K562 (cell line): Measurements from ENCODE around the gene MACROD2. TPM values are rescaled to one million over a fixed set of nuclear protein-coding genes. Genes with fewer than 3 reads are reported as not detected.

ENCODE experiments used
- ATAC-seq: fragments of 200-7000 bp; cut with Tn5 transposase; 3 replicates; pipeline ENCODE4 v1.9.1; 2020; ENCODE audit warnings: moderate library complexity
- BruUV-seq: library from RNA; stranded (reverse); fragments of 400-500 nt; replicated peaks from 2 replicates; lab custom pipeline; 2021; lab: Mats Ljungman, UMichigan
- CTCF ChIA-PET: fragments of 300-600 bp; formaldehyde crosslinking; extraction: SDS; loops from one replicate; lab custom pipeline; 2021; ENCODE audit warnings: low intra/inter-chr PET ratio; lab: Yijun Ruan, JAX
- POLR2A ChIA-PET: fragments of 300-600, 350-650 bp; sonication (Branson Sonifier 250); formaldehyde crosslinking; extraction: SDS; loops from one replicate; lab custom pipeline; 2021; ENCODE audit warnings: antibody characterized with exemption, inconsistent platforms; lab: Yijun Ruan, JAX
- DNase-seq, 4 experiments: peaks; one replicate each; pipeline versions ENCODE4 v3.0.0 to v3.0.0-alpha.2; 2011 to 2018; ENCODE audit warnings: low spot score in 3 of 4, mixed read lengths in 3 of 4; ENCODE audit errors: extremely low read depth in 1 of 4
- FAIRE-seq: peaks from 2 replicates; lab custom pipeline; 2011; peaks lifted over from hg19 to GRCh38; lab: Jason Lieb, UNC
- H2AFZ ChIP-seq: 2 replicates; pipeline ENCODE4 v1.6.0; 2011; ENCODE audit warnings: low read depth, low read length, control low read depth, inconsistent platforms
- H3K27ac ChIP-seq: fragments of 200-600 bp; 3 replicates; pipeline ENCODE4 v1.8.0; 2011; ENCODE audit warnings: low read depth, mild to moderate bottlenecking, control low read depth, inconsistent platforms, low read length, moderate library complexity, mixed read lengths; ENCODE audit errors: extremely low read depth
- H3K27me3 ChIP-seq, 2 experiments: fragments of 300-600 bp in 1 of 2; 2 replicates in 1 of 2; 3 replicates in 1 of 2; pipeline versions ENCODE4 v1.6.0 to v1.8.0; 2011; ENCODE audit warnings: inconsistent platforms in 2 of 2, low read length in 2 of 2, mild to moderate bottlenecking in 1 of 2, mixed read lengths in 1 of 2, moderate library complexity in 1 of 2; ENCODE audit not compliant: control insufficient read depth in 2 of 2, insufficient read depth in 2 of 2
- H3K36me3 ChIP-seq: fragments of 300-600 bp; 3 replicates; pipeline ENCODE4 v1.8.0; 2011; ENCODE audit warnings: mild to moderate bottlenecking, low read length, inconsistent platforms; ENCODE audit not compliant: control insufficient read depth, insufficient read depth
- H3K4me1 ChIP-seq, 2 experiments: fragments of 200-600 bp in 1 of 2; replicated peaks in 1 of 2; 2 replicates in 1 of 2; 3 replicates in 1 of 2; pipeline versions ENCODE4 v1.5.1 to v1.8.0; 2011; ENCODE audit warnings: inconsistent platforms in 2 of 2, low read length in 2 of 2, mild to moderate bottlenecking in 1 of 2, mixed read lengths in 1 of 2, moderate library complexity in 1 of 2; ENCODE audit not compliant: control insufficient read depth in 2 of 2, insufficient read depth in 2 of 2
- H3K4me2 ChIP-seq: 2 replicates; pipeline ENCODE4 v1.6.1; 2011; ENCODE audit warnings: low read length, control low read depth, inconsistent platforms, mixed read lengths; ENCODE audit not compliant: insufficient read depth
- H3K4me3 ChIP-seq: fragments of 200-600 bp; sonication (generic), shearing (Covaris generic); 2 replicates; pipeline ENCODE4 v1.5.1; 2016; ENCODE audit warnings: control low read depth, inconsistent platforms
- H3K79me2 ChIP-seq: fragments of 200-600 bp; 3 replicates; pipeline ENCODE4 v1.8.0; 2011; ENCODE audit warnings: low read length, inconsistent platforms; ENCODE audit not compliant: control insufficient read depth, insufficient read depth
- H3K9ac ChIP-seq, 2 experiments: 2 replicates each; pipeline versions ENCODE4 v1.6.0 to v1.6.1; 2011; ENCODE audit warnings: low read depth in 2 of 2, low read length in 2 of 2, control low read depth in 1 of 2, inconsistent platforms in 1 of 2, mild to moderate bottlenecking in 1 of 2, mixed read lengths in 1 of 2; ENCODE audit not compliant: insufficient read depth in 1 of 2
- H3K9me1 ChIP-seq: one replicate; pipeline ENCODE4 v1.6.0; 2011; ENCODE audit warnings: inconsistent platforms, mild to moderate bottlenecking, low read length, moderate library complexity; ENCODE audit not compliant: control insufficient read depth, insufficient read depth
- H3K9me3 ChIP-seq: replicated peaks from 2 replicates; pipeline ENCODE4 v1.5.1; 2011; ENCODE audit warnings: low read depth, low read length, inconsistent platforms; ENCODE audit not compliant: control insufficient read depth, insufficient read depth
- H4K20me1 ChIP-seq: replicated peaks from 2 replicates; pipeline ENCODE4 v1.6.1; 2011; ENCODE audit warnings: low read length, inconsistent platforms, mixed read lengths; ENCODE audit not compliant: control insufficient read depth, insufficient read depth
- BCL6 ChIP-seq: fragments of 250-450 bp; sonication (Bioruptor Pico); IDR thresholded peaks from 2 replicates; pipeline ENCODE4 v1.4.0; 2020
- C11orf30 ChIP-seq: fragments of 450-650 bp; IDR thresholded peaks from 2 replicates; pipeline ENCODE4 v1.6.1; 2016; ENCODE audit warnings: low read depth, mild to moderate bottlenecking
- CBX3 ChIP-seq, 2 experiments: IDR thresholded peaks; 1 replicate in 1 of 2; 2 replicates in 1 of 2; pipeline ENCODE4 v1.6.1; 2012; ENCODE audit warnings: inconsistent platforms in 2 of 2, low read length in 2 of 2, borderline replicate concordance in 1 of 2, control low read depth in 1 of 2
- DLX4 ChIP-seq: fragments of 250-450 bp; sonication (Bioruptor Pico); IDR thresholded peaks from 2 replicates; pipeline ENCODE4 v1.6.1; 2021; ENCODE audit warnings: mild to moderate bottlenecking
- EP300 ChIP-seq: IDR thresholded peaks from 2 replicates; pipeline ENCODE4 v1.6.1; 2012; ENCODE audit warnings: low read length, improper control_type of control experiment
- SNIP1 ChIP-seq: fragments of 450-650 bp; IDR thresholded peaks from 2 replicates; pipeline ENCODE4 v1.7.1; 2017; ENCODE audit warnings: low read depth, mild to moderate bottlenecking
- SOX6 ChIP-seq: fragments of 450-650 bp; IDR thresholded peaks from 2 replicates; pipeline ENCODE4 v1.6.1; 2014; ENCODE audit warnings: mild to moderate bottlenecking
- SP1 ChIP-seq: sonication (generic); formaldehyde crosslinking; IDR thresholded peaks from 2 replicates; pipeline ENCODE4 v1.8.1; 2022; ENCODE audit warnings: mild to moderate bottlenecking, missing genetic modification reagents
- WGBS: fragments of 100-300 bp; shearing (Covaris generic); methylation state at CpG from one replicate; pipeline ENCODE4 v1.1.6; 2016; ENCODE audit warnings: low coverage, mixed read lengths; ENCODE audit not compliant: insufficient coverage; ENCODE audit errors: missing lambda C conversion rate; 5-methylcytosine and 5-hydroxymethylcytosine counted together
- in situ Hi-C: fragments of 300-500 bp; cut with MboI; formaldehyde crosslinking; loops from 4 replicates; pipeline ENCODE4 v1.15.0; 2018; ENCODE audit warnings: inconsistent platforms, mixed read lengths
- intact Hi-C: fragments of 100-400 bp; cut with micrococcal nuclease; formaldehyde crosslinking; loops from 2 replicates; pipeline ENCODE4 v1.14.2; 2022
- polyA plus RNA-seq, 8 experiments: library from polyadenylated mRNA; depleted of rRNA in 4 of 8; stranded (reverse) in 5 of 8; unstranded in 3 of 8; fragments of >200 nt; fragmentation: Nextera tagmentation in 2 of 8; fragmentation: Illumina TruSeq in 1 of 8; extraction: Ambion mirVana in 2 of 8; extraction: Trizol in 1 of 8; gene quantifications; 2 replicates each; pipeline versions ENCODE4 v1.2.1 to v1.2.3, GENCODE V29; 2011 to 2014; ENCODE audit warnings: inconsistent platforms in 1 of 8, missing spikeins in 1 of 8
- total RNA-seq, 7 experiments: library from RNA; depleted of rRNA in 6 of 7; stranded (reverse); fragments of >200 nt in 6 of 7; fragmentation: Illumina TruSeq in 2 of 7; extraction: Trizol in 2 of 7; gene quantifications; 2 replicates each; pipeline versions ENCODE4 v1.2.1 to v1.2.3, GENCODE V29; 2011 to 2021; ENCODE audit warnings: low replicate concordance in 1 of 7

MACROD2 gene
- total and polyA plus RNA-seq, 9 of the 15 experiments (the other 6 are each of a cell fraction or from before 2014, with no cell fraction given), result not detected

- WGBS, result 0% methylated on average over 6 of the region's 6 CpGs
- DNase-seq (no peak), ATAC-seq (no peak), FAIRE-seq (no peak)
- TF ChIP-seq SNIP1 (no peak), CBX3 (IDR thresholded peaks at IDR 0.05; ENCODE audit: borderline replicate concordance in 1 of 2, low read length in 2 of 2) (no peak), SOX6 (no peak), DLX4 (CRISPR knock-in tag) (no peak), SP1 (CRISPR knock-in tag) (no peak), C11orf30 (no peak), BCL6 (CRISPR knock-in tag) (no peak), EP300 (no peak)
- Histone ChIP-seq H3K4me3 (no peak overlapping the region), H4K20me1 (no peaks in the 10 kb centered on the region), H3K27ac (no peak overlapping the region), H3K9me3 (no peaks in the 10 kb centered on the region), H3K4me1 (no peaks in the 10 kb centered on the region), H3K4me2 (no peak overlapping the region), H3K36me3 (no peaks in the 10 kb centered on the region), H3K79me2 (no peaks in the 10 kb centered on the region), H3K9ac (no peak overlapping the region), H3K9me1 (no peaks in the 10 kb centered on the region), H2AFZ (no peak overlapping the region), H3K27me3 (no peaks in the 10 kb centered on the region)
- intact Hi-C loops (no loop called here), in situ Hi-C loops (no loop called here)
- BruUV-seq, result no TSS peak
- ChIA-PET POLR2A (no interaction called here), CTCF (no interaction called here)
Measured at GRCh38 chr20:15832512-15832911, 1837.2 kb downstream of the MACROD2 start.
